NCI-H128 (cell line): ENCODE measurements around the gene HOXC6.
"Not testable (repeated sequence)": the region's sequence is repeated elsewhere in the genome, so short reads cannot be mapped to it uniquely, and the experiment has no call there.

Experiments
- DNase-seq: peaks from one replicate; lab custom pipeline; 2025; ENCODE audit not compliant: unreplicated experiment; lab: John Stamatoyannopoulos, UW

Gene HOXC6

GRCh38 chr12:54079115-54079514, 50.9 kb downstream of the HOXC6 start:
- DNase-seq = not testable (repeated sequence)
